HEK293T (cell line): ENCODE measurements around the gene RNF25.

Source experiments
- CTCF ChIA-PET: fragments of 350-600 bp; formaldehyde crosslinking; extraction: SDS; loops from one replicate; lab custom pipeline; 2021; ENCODE audit warnings: antibody characterized with exemption, inconsistent platforms; lab: Yijun Ruan, JAX
- POLR2A ChIA-PET: fragments of 350-600 bp; formaldehyde crosslinking; extraction: SDS; loops from one replicate; lab custom pipeline; 2020; ENCODE audit warnings: antibody characterized with exemption, inconsistent platforms; lab: Yijun Ruan, JAX
- DNase-seq: peaks from one replicate; pipeline ENCODE4 v3.0.0; 2012; ENCODE audit warnings: mixed read lengths; ENCODE audit errors: extremely low spot score
- ARNT ChIP-seq: fragments of 450-650 bp; IDR thresholded peaks from 2 replicates; pipeline ENCODE4 v1.6.1; 2017; ENCODE audit warnings: mild to moderate bottlenecking
- BHLHE40 ChIP-seq: fragments of 450-650 bp; IDR thresholded peaks from 2 replicates; pipeline ENCODE4 v1.6.1; 2016; ENCODE audit warnings: mild to moderate bottlenecking, moderate library complexity, borderline replicate concordance
- CTBP1 ChIP-seq: fragments of 450-650 bp; IDR thresholded peaks from 2 replicates; pipeline ENCODE4 v1.6.1; 2016; ENCODE audit warnings: borderline replicate concordance
- ELF4 ChIP-seq: fragments of 450-650 bp; IDR thresholded peaks from 2 replicates; pipeline ENCODE4 v1.6.1; 2017; ENCODE audit warnings: antibody characterized with exemption
- FOXA1 ChIP-seq: fragments of 450-650 bp; IDR thresholded peaks from 2 replicates; pipeline ENCODE4 v1.6.1; 2016; ENCODE audit warnings: mild to moderate bottlenecking
- FOXK2 ChIP-seq: fragments of 450-650 bp; IDR thresholded peaks from 2 replicates; pipeline ENCODE4 v1.6.1; 2016; ENCODE audit warnings: mild to moderate bottlenecking
- FOXM1 ChIP-seq: fragments of 450-650 bp; IDR thresholded peaks from 2 replicates; pipeline ENCODE4 v1.6.1; 2017; ENCODE audit warnings: mild to moderate bottlenecking, borderline replicate concordance
- HDGF ChIP-seq: fragments of 450-650 bp; IDR thresholded peaks from 2 replicates; pipeline ENCODE4 v1.6.1; 2017; ENCODE audit warnings: antibody characterized with exemption, borderline replicate concordance
- L3MBTL2 ChIP-seq: fragments of 450-650 bp; conservative IDR thresholded peaks from 2 replicates; pipeline ENCODE4 v1.6.1; 2016; ENCODE audit warnings: mild to moderate bottlenecking
- LEF1 ChIP-seq: fragments of 450-650 bp; IDR thresholded peaks from 2 replicates; pipeline ENCODE4 v1.6.1; 2017; ENCODE audit warnings: mild to moderate bottlenecking, borderline replicate concordance
- NFRKB ChIP-seq: fragments of 450-650 bp; IDR thresholded peaks from 2 replicates; pipeline ENCODE4 v1.6.1; 2016; ENCODE audit warnings: mild to moderate bottlenecking, moderate library complexity
- SP1 ChIP-seq: fragments of 450-650 bp; IDR thresholded peaks from 2 replicates; pipeline ENCODE4 v1.6.1; 2017
- SUZ12 ChIP-seq: fragments of 450-650 bp; IDR thresholded peaks from 2 replicates; pipeline ENCODE4 v1.6.1; 2016; ENCODE audit warnings: mild to moderate bottlenecking
- TARDBP ChIP-seq: fragments of 450-650 bp; IDR thresholded peaks from 2 replicates; pipeline ENCODE4 v1.6.1; 2016
- ZNF384 ChIP-seq: fragments of 450-650 bp; IDR thresholded peaks from 2 replicates; pipeline ENCODE4 v1.6.1; 2016
- TF ChIP-seq, protein P1 (sequence below): fragments of 450-650 bp; IDR thresholded peaks from 2 replicates; pipeline ENCODE4 v1.6.1; 2016

The RNF25 gene

DNA sequence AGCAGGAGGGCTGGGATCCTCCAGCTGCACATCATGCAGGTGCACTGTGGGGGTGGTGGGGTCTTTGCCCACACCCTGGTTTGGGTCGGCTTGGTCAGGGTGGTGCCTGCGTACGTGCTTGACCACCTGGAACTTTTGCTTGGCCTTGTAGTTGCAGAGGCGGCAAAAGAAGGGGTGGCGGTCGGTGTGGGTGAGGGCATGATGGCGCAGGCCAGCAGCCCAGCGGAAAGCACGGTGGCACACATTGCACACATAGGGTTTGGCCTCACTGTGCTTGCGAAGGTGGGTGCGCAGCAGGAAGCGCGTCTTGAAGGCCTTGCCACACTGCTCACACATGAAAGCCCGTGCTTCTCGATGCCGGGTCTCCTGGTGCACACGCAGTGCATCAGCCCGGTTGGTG lies 33.4 kb downstream of the RNF25 start:
- DNase-seq: no peak
- CTCF ChIA-PET: no interaction called here
- POLR2A ChIA-PET: no interaction called here
- no peak for TF ChIP-seq ZNF384
- no peak for TF ChIP-seq ELF4
- no peak for TF ChIP-seq CTBP1
- TF ChIP-seq FOXA1: no peak
- no peak for TF ChIP-seq FOXM1
- TF ChIP-seq, protein P1, sequence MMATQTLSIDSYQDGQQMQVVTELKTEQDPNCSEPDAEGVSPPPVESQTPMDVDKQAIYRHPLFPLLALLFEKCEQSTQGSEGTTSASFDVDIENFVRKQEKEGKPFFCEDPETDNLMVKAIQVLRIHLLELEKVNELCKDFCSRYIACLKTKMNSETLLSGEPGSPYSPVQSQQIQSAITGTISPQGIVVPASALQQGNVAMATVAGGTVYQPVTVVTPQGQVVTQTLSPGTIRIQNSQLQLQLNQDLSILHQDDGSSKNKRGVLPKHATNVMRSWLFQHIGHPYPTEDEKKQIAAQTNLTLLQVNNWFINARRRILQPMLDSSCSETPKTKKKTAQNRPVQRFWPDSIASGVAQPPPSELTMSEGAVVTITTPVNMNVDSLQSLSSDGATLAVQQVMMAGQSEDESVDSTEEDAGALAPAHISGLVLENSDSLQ: no peak
- no peak for TF ChIP-seq LEF1

DNA sequence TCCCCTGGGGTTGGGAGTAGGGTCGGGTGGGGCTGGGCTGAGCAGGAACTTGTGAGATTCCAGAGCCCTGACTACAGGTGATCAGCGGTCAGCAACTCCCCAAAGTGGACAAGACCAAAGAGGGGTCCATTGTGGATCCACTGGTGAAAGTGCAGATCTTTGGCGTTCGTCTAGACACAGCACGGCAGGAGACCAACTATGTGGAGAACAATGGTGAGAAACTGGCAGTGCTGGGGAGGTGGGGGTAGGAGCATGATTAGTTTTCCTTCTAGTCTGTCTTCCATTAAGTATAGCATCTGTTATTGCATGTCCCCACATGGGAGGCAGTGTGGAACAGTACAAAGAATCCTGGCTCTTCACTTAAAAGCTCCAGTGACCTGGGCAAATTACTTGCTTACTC lies 36.1 kb downstream of the RNF25 start:
- TF ChIP-seq ARNT (no peak), ELF4 (no peak), LEF1 (no peak), SP1 (no peak), SUZ12 (no peak), BHLHE40 (no peak), TARDBP (no peak), NFRKB (no peak), FOXA1 (no peak), ZNF384 (no peak), L3MBTL2 (no peak), CTBP1 (no peak), FOXK2 (no peak), FOXM1 (no peak), HDGF (no peak)
- TF ChIP-seq, protein P1: no peak
- DNase-seq: no peak
- POLR2A ChIA-PET: no interaction called here
- CTCF ChIA-PET: no interaction called here

DNA sequence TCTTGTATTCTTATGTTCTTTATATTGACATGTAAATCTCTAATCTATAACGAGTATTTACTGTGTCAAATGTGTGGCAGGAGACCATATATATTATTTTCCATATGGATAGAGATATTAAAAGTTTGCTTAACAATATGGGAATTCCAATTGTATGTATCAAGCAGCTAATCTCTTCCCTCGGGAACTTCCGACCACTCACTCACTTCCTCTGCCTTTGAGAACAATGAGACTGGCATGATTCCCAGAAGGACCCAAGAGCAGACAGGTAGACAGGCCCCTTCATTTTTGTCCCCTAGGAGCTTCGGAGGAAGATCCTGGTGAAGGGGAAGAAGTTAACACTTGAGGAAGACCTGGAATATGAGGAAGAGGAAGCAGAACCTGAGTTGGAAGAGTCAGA lies 40.0 kb downstream of the RNF25 start:
- no peak for DNase-seq
- TF ChIP-seq FOXM1 (no peak), LEF1 (no peak), SP1 (no peak), CTBP1 (no peak), BHLHE40 (no peak), FOXA1 (no peak), SUZ12 (no peak), NFRKB (no peak), ARNT (no peak), TARDBP (no peak), ZNF384 (no peak), FOXK2 (no peak)
- TF ChIP-seq, protein P1: no peak
- ChIA-PET CTCF (interaction anchor here (0.6 kb wide), 1 partner anchor 165 kb away, joined by 3 read pairs; no protein-coding TSS in a partner anchor), POLR2A (interaction anchor here (0.6 kb wide), 1 partner anchor 44 kb away, joined by 3 read pairs; no protein-coding TSS in a partner anchor)

DNA sequence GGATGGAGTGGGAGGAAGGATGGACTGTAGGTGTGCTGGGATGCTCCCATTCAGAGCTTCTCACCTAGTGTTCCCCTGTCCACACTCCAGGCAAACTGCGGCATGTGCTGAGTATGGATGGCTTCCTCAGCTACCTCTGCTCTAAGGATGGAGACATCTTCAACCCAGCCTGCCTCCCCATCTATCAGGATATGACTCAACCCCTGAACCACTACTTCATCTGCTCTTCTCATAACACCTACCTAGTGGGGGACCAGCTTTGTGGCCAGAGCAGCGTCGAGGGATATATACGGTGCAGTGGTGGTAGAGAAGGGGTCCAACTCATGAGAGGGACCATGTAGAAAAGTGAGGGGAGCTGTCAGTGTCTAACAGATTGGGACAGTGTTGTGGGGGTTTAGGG lies 43.9 kb downstream of the RNF25 start:
- CTCF ChIA-PET: interaction anchor here (0.6 kb wide), 1 partner anchor 100 kb away, joined by 3 read pairs; no protein-coding TSS in a partner anchor
- POLR2A ChIA-PET: no interaction called here
- DNase-seq: no peak
- TF ChIP-seq SP1 (no peak), BHLHE40 (no peak), L3MBTL2 (no peak), ARNT (no peak), CTBP1 (no peak), FOXK2 (no peak), FOXM1 (no peak), SUZ12 (no peak)

DNA sequence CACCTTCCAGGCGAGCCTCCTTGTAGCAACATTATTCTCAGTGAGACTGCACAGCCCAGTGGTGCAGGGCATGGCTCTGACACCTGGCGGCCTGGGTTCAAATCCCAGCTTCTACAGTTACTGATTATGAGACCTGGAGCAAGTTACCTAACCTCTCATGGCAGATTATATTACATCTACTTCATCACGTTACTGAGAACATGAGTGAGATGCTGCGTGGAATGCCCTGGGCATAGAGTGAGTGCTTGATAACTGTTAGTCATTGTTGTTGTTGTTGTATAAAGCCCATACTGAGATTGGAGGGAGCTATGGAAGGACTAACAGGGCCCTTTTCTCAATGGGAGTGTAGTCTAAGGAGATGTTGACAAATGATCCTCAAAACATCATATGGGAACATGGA lies 45.4 kb downstream of the RNF25 start:
- CTCF ChIA-PET: no interaction called here
- TF ChIP-seq LEF1: no peak
- no peak for TF ChIP-seq HDGF
- TF ChIP-seq SUZ12: no peak
- TF ChIP-seq CTBP1: no peak
- no peak for TF ChIP-seq NFRKB
- DNase-seq: no peak
- POLR2A ChIA-PET: no interaction called here

DNA sequence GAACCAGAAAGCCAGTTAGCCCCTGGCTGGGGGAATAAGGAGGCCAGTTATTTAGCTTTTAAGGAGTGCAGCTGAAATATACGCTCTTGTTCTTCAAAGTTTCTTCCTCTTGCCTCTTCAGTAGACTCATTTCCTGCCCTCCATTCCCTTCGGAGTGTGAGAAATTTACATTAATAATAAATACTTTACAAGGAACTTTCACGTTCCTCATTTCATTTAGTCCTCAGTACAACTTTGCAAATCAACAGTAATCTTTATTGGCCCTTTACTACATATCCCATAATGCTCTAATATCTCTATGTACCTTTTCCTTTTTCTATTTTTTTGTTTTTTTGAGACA lies 48.5 kb downstream of the RNF25 start:
- POLR2A ChIA-PET: interaction anchor here (1.2 kb wide), 1 partner anchor 16 kb away, joined by 3 read pairs; the partner anchor contains the start of gene PLCD4
- DNase-seq: no peak
- CTCF ChIA-PET: no interaction called here
- TF ChIP-seq FOXM1 (no peak), ARNT (no peak), SUZ12 (no peak), BHLHE40 (no peak), HDGF (no peak), SP1 (no peak), FOXA1 (no peak), L3MBTL2 (no peak), LEF1 (no peak), ZNF384 (no peak), NFRKB (no peak)
- TF ChIP-seq, protein P1: no peak
